GM19193 (cell line): ENCODE results near the gene NRXN2.

Source experiments
- POLR2A ChIP-seq: IDR thresholded peaks from 4 replicates; pipeline ENCODE4 v1.6.1; 2011; ENCODE audit not compliant: insufficient read depth, insufficient read length; ENCODE audit errors: extremely low read depth

The NRXN2 gene

DNA sequence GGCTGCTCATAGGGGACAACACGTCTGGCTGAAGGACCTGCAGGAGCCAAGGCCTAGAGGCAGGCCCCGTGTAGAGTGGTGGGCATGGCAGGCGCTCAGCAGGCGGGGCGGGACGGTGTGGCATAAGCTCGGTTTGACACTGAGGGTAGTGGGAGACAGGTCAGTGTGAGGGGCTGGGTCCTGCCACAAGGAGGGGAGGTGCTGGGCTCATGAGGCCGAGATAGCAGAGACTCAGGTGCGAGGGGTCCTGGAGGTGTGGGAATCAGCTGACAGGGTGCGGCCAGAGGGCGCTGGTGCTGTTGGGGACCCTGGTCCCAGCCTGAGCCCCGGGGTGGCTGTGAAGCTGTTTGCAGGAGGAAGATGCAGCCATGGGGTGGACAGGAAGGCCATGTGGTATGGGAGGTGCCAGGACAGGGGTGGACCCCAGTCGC lies 125.3 kb downstream of the NRXN2 start:
- TF ChIP-seq POLR2A: no peak

GRCh38 chr11:64594159-64594939 lies 128.6 kb downstream of the NRXN2 start:
- no peak for TF ChIP-seq POLR2A

DNA sequence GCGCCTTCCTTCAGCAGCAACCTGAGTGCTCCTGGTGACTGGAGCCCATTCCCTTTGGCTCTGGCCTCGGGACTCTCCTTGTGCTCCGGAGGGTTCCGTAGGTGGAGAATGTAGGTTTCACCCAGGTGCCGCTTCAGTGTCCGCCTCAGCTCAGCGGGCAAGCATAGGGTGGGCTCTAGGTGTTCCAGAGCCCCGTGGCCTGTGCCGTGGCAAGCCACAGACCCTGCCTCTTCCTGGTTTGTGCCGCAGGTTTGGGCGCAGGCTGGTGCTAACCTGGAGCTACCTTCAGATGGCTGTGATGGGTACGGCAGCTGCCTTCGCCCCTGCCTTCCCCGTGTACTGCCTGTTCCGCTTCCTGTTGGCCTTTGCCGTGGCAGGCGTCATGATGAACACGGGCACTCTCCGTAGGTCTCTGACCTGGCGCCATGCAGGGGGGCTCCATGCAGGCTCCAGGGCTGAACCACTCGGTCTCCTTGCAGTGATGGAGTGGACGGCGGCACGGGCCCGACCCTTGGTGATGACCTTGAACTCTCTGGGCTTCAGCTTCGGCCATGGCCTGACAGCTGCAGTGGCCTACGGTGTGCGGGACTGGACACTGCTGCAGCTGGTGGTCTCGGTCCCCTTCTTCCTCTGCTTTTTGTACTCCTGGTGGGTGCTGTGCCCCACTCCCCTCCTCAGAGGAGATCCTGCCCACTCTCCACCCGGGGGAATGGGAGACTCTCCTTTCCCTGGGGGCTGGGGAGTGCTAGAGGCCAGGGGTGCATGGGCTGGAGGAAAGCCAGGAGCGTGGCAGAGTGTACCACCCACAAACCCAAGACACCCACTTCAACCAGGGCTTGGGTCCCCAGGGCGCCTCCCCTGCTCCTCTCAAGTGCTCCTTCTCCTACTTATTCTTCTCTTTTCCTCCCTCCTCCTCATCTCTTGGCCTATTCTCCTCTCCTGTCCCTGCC lies 129.6 kb downstream of the NRXN2 start:
- no peak for TF ChIP-seq POLR2A

GRCh38 chr11:64592656-64593055 lies 130.3 kb downstream of the NRXN2 start:
- TF ChIP-seq POLR2A: no peak

DNA sequence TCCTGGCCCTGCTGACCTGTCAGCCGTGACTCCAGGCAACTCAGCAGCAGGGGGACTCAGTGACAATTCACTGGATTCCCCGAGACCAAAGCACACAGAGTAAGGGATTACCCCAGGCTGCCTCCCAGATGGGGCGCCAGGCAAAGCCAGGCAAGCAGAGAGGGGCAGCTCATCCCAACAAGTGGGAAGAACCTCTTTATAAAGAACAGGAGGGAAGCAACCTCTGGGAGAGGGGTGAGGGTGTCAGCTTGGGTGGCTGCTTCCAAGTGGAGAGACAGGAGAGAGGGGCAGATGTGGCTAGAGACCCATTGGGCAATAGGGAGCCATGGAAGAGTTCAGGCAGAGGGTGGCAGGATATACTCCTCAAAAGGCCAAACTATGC lies 130.8 kb downstream of the NRXN2 start:
- TF ChIP-seq POLR2A: no peak

DNA sequence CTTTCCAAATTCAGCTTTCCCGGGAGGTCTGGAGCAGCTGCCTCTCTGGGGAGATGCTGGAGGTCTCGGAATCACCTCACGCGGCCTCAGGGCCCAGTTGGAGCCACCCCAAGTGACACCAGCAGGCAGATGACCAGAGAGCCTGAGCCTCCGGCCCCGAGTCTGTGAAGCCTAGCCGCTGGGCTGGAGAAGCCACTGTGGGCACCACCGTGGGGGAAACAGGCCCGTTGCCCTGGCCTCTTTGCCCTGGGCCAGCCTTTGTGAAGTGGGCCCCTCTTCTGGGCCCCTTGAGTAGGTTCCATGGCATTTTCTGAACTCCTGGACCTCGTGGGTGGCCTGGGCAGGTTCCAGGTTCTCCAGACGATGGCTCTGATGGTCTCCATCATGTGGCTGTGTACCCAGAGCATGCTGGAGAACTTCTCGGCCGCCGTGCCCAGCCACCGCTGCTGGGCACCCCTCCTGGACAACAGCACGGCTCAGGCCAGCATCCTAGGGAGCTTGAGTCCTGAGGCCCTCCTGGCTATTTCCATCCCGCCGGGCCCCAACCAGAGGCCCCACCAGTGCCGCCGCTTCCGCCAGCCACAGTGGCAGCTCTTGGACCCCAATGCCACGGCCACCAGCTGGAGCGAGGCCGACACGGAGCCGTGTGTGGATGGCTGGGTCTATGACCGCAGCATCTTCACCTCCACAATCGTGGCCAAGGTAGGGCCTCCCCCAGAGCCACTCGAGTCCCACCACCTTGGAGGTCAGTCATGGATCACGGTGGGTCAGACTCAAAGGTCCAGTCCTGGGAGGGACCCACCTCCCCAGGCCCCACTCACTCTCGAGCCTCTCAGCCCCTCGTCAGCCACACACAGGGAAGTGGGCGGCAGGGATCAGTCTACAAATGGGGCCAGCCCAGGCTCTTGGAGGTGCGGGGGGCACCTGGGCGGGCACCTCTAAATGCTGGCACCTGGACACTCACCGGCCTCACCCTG lies 131.5 kb downstream of the NRXN2 start:
- no peak for TF ChIP-seq POLR2A

DNA sequence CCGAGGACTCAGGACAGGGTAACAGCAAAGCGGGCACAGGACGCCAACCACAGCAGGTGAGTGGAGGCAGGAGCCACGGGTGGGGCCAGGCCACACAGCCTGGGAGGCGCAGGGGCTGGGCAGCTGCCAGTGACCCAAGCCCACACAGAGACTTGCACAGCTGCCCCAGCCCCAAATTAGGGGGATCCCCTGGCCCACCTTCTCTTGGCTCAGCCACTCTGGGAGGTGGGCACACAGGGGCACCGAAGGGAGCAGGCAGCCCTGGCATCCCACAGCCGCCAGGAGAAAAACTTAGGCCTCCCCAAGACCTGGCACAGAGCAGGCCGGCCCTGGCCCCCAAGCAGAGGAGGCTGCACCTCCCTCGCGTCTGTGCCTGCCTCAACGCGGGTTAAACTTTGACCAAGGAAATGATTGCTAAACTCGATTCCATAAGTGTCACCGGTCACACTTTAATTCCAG lies 132.2 kb downstream of the NRXN2 start, which contains the start of gene SLC22A12:
Gene SLC22A12 (plus strand): TSS at position 458 of the 459 bp plus-strand sequence. CDS start 337 bp downstream, outside the sequence.
- no peak for TF ChIP-seq POLR2A

DNA sequence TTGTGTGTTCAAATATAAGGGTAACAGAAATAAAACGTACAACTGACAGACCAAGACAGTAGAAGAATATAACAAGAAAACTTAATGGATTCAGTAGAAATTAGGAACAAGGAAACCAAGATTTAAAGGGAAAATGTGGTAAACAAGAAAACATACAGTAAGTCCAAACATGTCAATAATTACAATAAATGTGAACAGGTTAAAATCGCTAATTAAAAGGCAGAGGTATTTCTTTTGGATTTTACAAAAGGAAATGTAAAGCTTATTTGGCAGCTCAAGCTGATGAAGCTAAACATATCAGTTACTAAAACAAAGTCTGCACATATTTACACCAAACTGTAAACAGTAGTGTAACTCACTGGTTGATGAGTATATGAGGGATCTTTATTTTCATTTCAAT lies 134.3 kb downstream of the NRXN2 start:
- TF ChIP-seq POLR2A: no peak

DNA sequence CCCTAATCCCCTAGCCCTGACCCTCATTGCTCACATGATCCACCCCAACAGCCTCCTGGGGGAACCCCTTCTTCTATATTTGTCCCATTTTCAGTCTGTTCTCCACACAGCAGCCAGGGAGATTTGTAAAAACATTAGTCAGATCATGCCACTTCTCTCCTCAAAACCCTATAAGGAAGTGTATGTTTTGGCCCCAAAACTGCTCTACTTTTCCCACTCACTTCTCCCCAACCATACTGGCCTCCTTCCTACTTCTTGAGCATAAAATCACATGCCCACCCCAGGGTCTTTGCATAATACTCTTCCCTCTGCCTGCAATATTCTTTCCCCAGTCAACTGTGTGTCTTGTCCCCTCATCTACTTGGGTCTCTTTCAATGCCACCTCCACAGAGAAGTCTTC lies 136.6 kb downstream of the NRXN2 start:
- TF ChIP-seq POLR2A: no peak

GRCh38 chr11:64585150-64585549 lies 137.8 kb downstream of the NRXN2 start:
- no peak for TF ChIP-seq POLR2A

GRCh38 chr11:64583296-64584262 lies 139.4 kb downstream of the NRXN2 start:
- TF ChIP-seq POLR2A: no peak

DNA sequence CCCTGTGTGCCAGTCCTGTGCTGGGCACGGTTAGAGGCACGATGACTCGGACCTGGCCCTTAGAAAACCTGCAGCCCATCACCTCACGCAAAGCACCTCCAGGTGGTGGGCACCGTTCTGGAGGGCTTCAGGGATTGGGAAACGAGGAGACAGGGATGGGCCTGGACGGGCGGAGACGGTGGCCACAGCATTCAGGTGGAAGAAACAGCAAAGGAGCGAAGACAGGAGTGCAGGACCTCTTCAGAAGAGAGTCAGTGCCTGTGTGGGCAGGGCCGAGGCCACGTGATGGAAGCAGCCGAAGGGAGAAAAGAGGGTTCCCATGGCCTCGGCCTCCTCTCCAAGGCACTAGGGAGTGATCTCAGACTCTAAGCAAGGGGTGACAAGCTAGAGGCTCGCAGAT lies 140.1 kb downstream of the NRXN2 start:
- TF ChIP-seq POLR2A: no peak

DNA sequence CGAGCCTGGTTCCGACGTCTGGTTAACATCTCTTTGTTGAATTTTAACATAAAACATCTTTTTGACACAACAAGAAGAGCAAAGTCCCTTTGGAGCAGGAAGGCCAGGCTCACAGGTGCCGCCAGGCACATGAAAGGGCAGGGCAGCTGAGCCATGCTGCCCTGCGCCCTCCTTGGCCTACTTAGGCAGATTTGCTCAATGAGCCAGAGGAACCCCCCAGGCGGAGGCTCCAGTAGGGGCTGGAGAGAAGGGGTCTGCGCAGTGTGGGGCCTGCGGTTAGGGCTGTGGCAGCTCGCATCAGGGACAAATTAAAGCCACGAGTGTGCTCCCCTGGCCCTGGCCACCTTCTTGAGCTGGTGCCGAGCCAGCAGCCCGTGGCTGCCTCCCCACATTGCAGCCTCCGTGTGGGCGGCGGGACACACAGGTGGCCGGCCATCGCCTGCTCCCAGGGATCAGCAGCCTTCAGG lies 141.9 kb downstream of the NRXN2 start:
- no peak for TF ChIP-seq POLR2A

- no peak for TF ChIP-seq POLR2A
These were observed 142.6 kb downstream of the NRXN2 start for GRCh38 chr11:64580412-64580811.

DNA sequence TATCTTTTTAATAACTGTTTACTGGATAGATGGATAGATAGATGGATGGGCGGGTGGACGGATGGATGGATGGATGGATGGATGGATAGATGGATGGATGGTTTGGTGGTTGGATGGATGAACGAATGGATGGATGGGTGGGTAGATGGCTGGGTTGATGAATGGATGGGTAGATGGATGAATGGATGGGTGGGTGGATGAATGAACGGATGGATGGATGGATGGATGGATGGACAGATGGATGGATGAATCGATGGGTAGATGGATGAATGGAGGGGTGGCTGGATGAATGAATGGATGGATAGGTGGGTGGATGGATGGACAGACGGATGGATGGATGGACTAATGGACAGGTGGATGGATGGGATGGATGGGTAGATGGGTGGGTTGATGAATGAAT lies 145.8 kb downstream of the NRXN2 start:
- TF ChIP-seq POLR2A: no peak
